Measurements from ENCODE around the gene CXXC4. TPM values are rescaled to one million over a fixed set of nuclear protein-coding genes. Genes with fewer than 3 reads are reported as not detected.

The CXXC4 gene
- total RNA-seq, result 0.21 TPM

GRCh38 chr4:104494822-104495559 lies at the start of gene CXXC4:
CXXC4 (minus strand) TSS chr4:104494894; CDS start chr4:104491802, 3,092 bp downstream.
- no peak within 1 kb of the TSS for H3K4me3 ChIP-seq (ENCODE audit: low read length)
- H3K4me1 ChIP-seq (ENCODE audit: insufficient read depth, low read length), result peaks cover 7% of the 10 kb centered on the region
- peaks cover 71% of the 10 kb centered on the region for H3K27me3 ChIP-seq (ENCODE audit: insufficient read depth, low read length)
- no peaks in the 10 kb centered on the region for H3K9me3 ChIP-seq (ENCODE audit: low read depth, low read length)

- no peaks in the 10 kb centered on the region for H3K9me3 ChIP-seq (ENCODE audit: low read depth, low read length)
- H3K4me3 ChIP-seq (ENCODE audit: low read length), result no peak overlapping the region
- no peaks in the 10 kb centered on the region for H3K27me3 ChIP-seq (ENCODE audit: insufficient read depth, low read length)
- no peaks in the 10 kb centered on the region for H3K4me1 ChIP-seq (ENCODE audit: insufficient read depth, low read length)
Observed at GRCh38 chr4:104533156-104533555, 38.5 kb upstream of the CXXC4 start.

- no peaks in the 10 kb centered on the region for H3K27me3 ChIP-seq (ENCODE audit: insufficient read depth, low read length)
- H3K4me1 ChIP-seq (ENCODE audit: insufficient read depth, low read length), result no peaks in the 10 kb centered on the region
- no peak overlapping the region for H3K4me3 ChIP-seq (ENCODE audit: low read length)
- H3K9me3 ChIP-seq (ENCODE audit: low read depth, low read length), result no peaks in the 10 kb centered on the region
Observed at GRCh38 chr4:104532677-104533076, 38.0 kb upstream of the CXXC4 start.

- Histone ChIP-seq H3K4me3 (ENCODE audit: low read length) (no peak overlapping the region), H3K9me3 (ENCODE audit: low read depth, low read length) (no peaks in the 10 kb centered on the region), H3K4me1 (ENCODE audit: insufficient read depth, low read length) (no peaks in the 10 kb centered on the region), H3K27me3 (ENCODE audit: insufficient read depth, low read length) (no peaks in the 10 kb centered on the region)
Observed at GRCh38 chr4:104531390-104531789, 36.7 kb upstream of the CXXC4 start.

GRCh38 chr4:104530426-104530825 lies 35.7 kb upstream of the CXXC4 start:
- Histone ChIP-seq H3K9me3 (ENCODE audit: low read depth, low read length) (no peaks in the 10 kb centered on the region), H3K4me1 (ENCODE audit: insufficient read depth, low read length) (no peaks in the 10 kb centered on the region), H3K4me3 (ENCODE audit: low read length) (no peak overlapping the region), H3K27me3 (ENCODE audit: insufficient read depth, low read length) (no peaks in the 10 kb centered on the region)

GRCh38 chr4:104524591-104524990 lies 29.9 kb upstream of the CXXC4 start:
- H3K4me3 ChIP-seq (ENCODE audit: low read length), result no peak overlapping the region
- H3K4me1 ChIP-seq (ENCODE audit: insufficient read depth, low read length), result no peaks in the 10 kb centered on the region
- no peaks in the 10 kb centered on the region for H3K9me3 ChIP-seq (ENCODE audit: low read depth, low read length)
- no peaks in the 10 kb centered on the region for H3K27me3 ChIP-seq (ENCODE audit: insufficient read depth, low read length)

- Histone ChIP-seq H3K4me1 (ENCODE audit: insufficient read depth, low read length) (no peaks in the 10 kb centered on the region), H3K27me3 (ENCODE audit: insufficient read depth, low read length) (no peaks in the 10 kb centered on the region), H3K9me3 (ENCODE audit: low read depth, low read length) (no peaks in the 10 kb centered on the region), H3K4me3 (ENCODE audit: low read length) (no peak overlapping the region)
Observed at GRCh38 chr4:104524026-104524425, 29.3 kb upstream of the CXXC4 start.

GRCh38 chr4:104519588-104519987 lies 24.9 kb upstream of the CXXC4 start:
- Histone ChIP-seq H3K9me3 (ENCODE audit: low read depth, low read length) (no peaks in the 10 kb centered on the region), H3K27me3 (ENCODE audit: insufficient read depth, low read length) (no peaks in the 10 kb centered on the region), H3K4me1 (ENCODE audit: insufficient read depth, low read length) (no peaks in the 10 kb centered on the region), H3K4me3 (ENCODE audit: low read length) (no peak overlapping the region)

GRCh38 chr4:104516884-104517283 lies 22.2 kb upstream of the CXXC4 start:
- Histone ChIP-seq H3K4me1 (ENCODE audit: insufficient read depth, low read length) (no peaks in the 10 kb centered on the region), H3K27me3 (ENCODE audit: insufficient read depth, low read length) (no peaks in the 10 kb centered on the region), H3K9me3 (ENCODE audit: low read depth, low read length) (no peaks in the 10 kb centered on the region), H3K4me3 (ENCODE audit: low read length) (no peak overlapping the region)

GRCh38 chr4:104508224-104508623 lies 13.5 kb upstream of the CXXC4 start:
- H3K9me3 ChIP-seq (ENCODE audit: low read depth, low read length), result no peaks in the 10 kb centered on the region
- H3K27me3 ChIP-seq (ENCODE audit: insufficient read depth, low read length), result no peaks in the 10 kb centered on the region
- H3K4me3 ChIP-seq (ENCODE audit: low read length), result no peak overlapping the region
- H3K4me1 ChIP-seq (ENCODE audit: insufficient read depth, low read length), result no peaks in the 10 kb centered on the region

- Histone ChIP-seq H3K4me1 (ENCODE audit: insufficient read depth, low read length) (no peaks in the 10 kb centered on the region), H3K4me3 (ENCODE audit: low read length) (no peak overlapping the region), H3K9me3 (ENCODE audit: low read depth, low read length) (no peaks in the 10 kb centered on the region)
Observed at GRCh38 chr4:104507112-104507511, 12.4 kb upstream of the CXXC4 start.

GRCh38 chr4:104504536-104504935 lies 9.8 kb upstream of the CXXC4 start:
- no peaks in the 10 kb centered on the region for H3K9me3 ChIP-seq (ENCODE audit: low read depth, low read length)
- no peak overlapping the region for H3K4me3 ChIP-seq (ENCODE audit: low read length)
- peaks cover 8% of the 10 kb centered on the region for H3K27me3 ChIP-seq (ENCODE audit: insufficient read depth, low read length)
- no peaks in the 10 kb centered on the region for H3K4me1 ChIP-seq (ENCODE audit: insufficient read depth, low read length)

More at GRCh38 chr4:104507112-104507511, 12.4 kb upstream of the CXXC4 start:
- peaks cover 2% of the 10 kb centered on the region for H3K27me3 ChIP-seq (ENCODE audit: insufficient read depth, low read length)

GRCh38 chr4:104502471-104502870 lies 7.8 kb upstream of the CXXC4 start:
- H3K27me3 ChIP-seq (ENCODE audit: insufficient read depth, low read length), result peaks cover 18% of the 10 kb centered on the region
- no peaks in the 10 kb centered on the region for H3K9me3 ChIP-seq (ENCODE audit: low read depth, low read length)
- H3K4me1 ChIP-seq (ENCODE audit: insufficient read depth, low read length), result no peaks in the 10 kb centered on the region
- H3K4me3 ChIP-seq (ENCODE audit: low read length), result no peak overlapping the region

GRCh38 chr4:104501290-104501689 lies 6.6 kb upstream of the CXXC4 start:
- Histone ChIP-seq H3K9me3 (ENCODE audit: low read depth, low read length) (no peaks in the 10 kb centered on the region), H3K4me3 (ENCODE audit: low read length) (no peak overlapping the region), H3K4me1 (ENCODE audit: insufficient read depth, low read length) (no peaks in the 10 kb centered on the region), H3K27me3 (ENCODE audit: insufficient read depth, low read length) (peaks cover 27% of the 10 kb centered on the region)

- H3K4me1 ChIP-seq (ENCODE audit: insufficient read depth, low read length), result no peaks in the 10 kb centered on the region
- H3K9me3 ChIP-seq (ENCODE audit: low read depth, low read length), result no peaks in the 10 kb centered on the region
- peaks cover 36% of the 10 kb centered on the region for H3K27me3 ChIP-seq (ENCODE audit: insufficient read depth, low read length)
- no peak overlapping the region for H3K4me3 ChIP-seq (ENCODE audit: low read length)
Observed at GRCh38 chr4:104500442-104500841, 5.7 kb upstream of the CXXC4 start.

GRCh38 chr4:104494185-104494584 lies 509 bp downstream of the CXXC4 start:
- Histone ChIP-seq H3K4me3 (ENCODE audit: low read length) (no peak overlapping the region), H3K27me3 (ENCODE audit: insufficient read depth, low read length) (peaks cover 76% of the 10 kb centered on the region), H3K4me1 (ENCODE audit: insufficient read depth, low read length) (peaks cover 7% of the 10 kb centered on the region), H3K9me3 (ENCODE audit: low read depth, low read length) (no peaks in the 10 kb centered on the region)
